Coronary artery (tissue), 2 donors: ENCODE data around the gene GABRA4.

Source experiments
- DNase-seq: peaks from one replicate; pipeline ENCODE4 v3.0.0-alpha.2; 2017; ENCODE audit warnings: low spot score
- H3K27ac ChIP-seq, 2 donors: fragments of 200-600 bp; sonication (generic); one replicate each; pipeline ENCODE4 v1.5.1; 2016 to 2019
- H3K4me3 ChIP-seq: fragments of 200-600 bp; sonication (generic); 2 replicates; pipeline ENCODE4 v1.5.1; 2016; ENCODE audit warnings: mild to moderate bottlenecking, moderate library complexity
- CTCF ChIP-seq: fragments of 200-600 bp; sonication (generic); IDR thresholded peaks from one replicate; pipeline ENCODE4 v1.5.1; 2019; ENCODE audit warnings: antibody characterized with exemption

The GABRA4 gene

GRCh38 chr4:47000406-47000805 is 7.0 kb upstream of the GABRA4 start:
- DNase-seq: no peak
- peak overlapping the region in 1 of 2 donors; percentile 16 for H3K27ac ChIP-seq
- TF ChIP-seq CTCF: no peak
- H3K4me3 ChIP-seq: no peak overlapping the region

- no peak overlapping the region for H3K4me3 ChIP-seq
- no peak for TF ChIP-seq CTCF
- H3K27ac ChIP-seq: no peak overlapping the region
- no peak for DNase-seq
These were observed 6.2 kb upstream of the GABRA4 start for GRCh38 chr4:46999566-46999965.

- Histone ChIP-seq H3K27ac (peak overlapping the region; percentile 43 to 85), H3K4me3 (peak overlapping the region; percentile 77)
- no peak for TF ChIP-seq CTCF
- DNase-seq: peak; percentile 73
These were observed 625 bp upstream of the GABRA4 start for GRCh38 chr4:46994007-46994405.

GRCh38 chr4:46992338-46992737 is 1.0 kb downstream of the GABRA4 start:
- H3K27ac ChIP-seq: peak overlapping the region in 1 of 2 donors; percentile 85
- TF ChIP-seq CTCF: no peak
- DNase-seq: no peak
- H3K4me3 ChIP-seq: peak overlapping the region; percentile 77

GRCh38 chr4:46986922-46987638 is 6.3 kb downstream of the GABRA4 start:
- no peak for TF ChIP-seq CTCF
- DNase-seq: no peak
- Histone ChIP-seq H3K27ac (peak overlapping the region in 1 of 2 donors; percentile 49), H3K4me3 (peak overlapping the region; percentile 17)

- H3K27ac ChIP-seq: no peak overlapping the region
- H3K4me3 ChIP-seq: no peak overlapping the region
- DNase-seq: no peak
- TF ChIP-seq CTCF: no peak
These were observed 8.6 kb downstream of the GABRA4 start for GRCh38 chr4:46984781-46985180.

GRCh38 chr4:46980851-46981250 is 12.5 kb downstream of the GABRA4 start:
- DNase-seq: no peak
- Histone ChIP-seq H3K4me3 (no peak overlapping the region), H3K27ac (no peak overlapping the region)
- no peak for TF ChIP-seq CTCF
